ENCODE measurements around the gene IGFBP3.
A peak's percentile ranks its signal among the peaks of the same experiment; 100 is the strongest.

IGFBP3 gene

DNA sequence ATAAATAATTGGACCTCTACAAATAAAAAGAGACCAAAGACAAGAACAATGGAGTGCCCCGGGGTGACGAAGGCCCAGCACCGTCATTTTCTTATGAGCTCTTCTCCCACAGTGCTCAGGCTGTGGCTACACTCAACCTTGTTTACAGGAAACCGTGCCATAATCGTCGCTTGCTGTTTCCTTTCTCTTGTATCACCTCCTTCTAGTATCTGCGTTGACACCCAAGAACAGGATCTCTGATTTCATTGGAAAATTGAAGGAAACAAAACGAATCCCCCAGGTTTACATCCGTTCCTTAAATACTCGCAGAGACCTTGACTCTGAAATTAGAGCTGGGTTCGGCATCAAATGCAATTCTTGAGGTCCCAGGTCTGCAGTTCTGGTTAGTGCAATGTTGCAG, 1.7 kb upstream of the IGFBP3 start:
- no peak for DNase-seq (ENCODE audit: low spot score)

DNA sequence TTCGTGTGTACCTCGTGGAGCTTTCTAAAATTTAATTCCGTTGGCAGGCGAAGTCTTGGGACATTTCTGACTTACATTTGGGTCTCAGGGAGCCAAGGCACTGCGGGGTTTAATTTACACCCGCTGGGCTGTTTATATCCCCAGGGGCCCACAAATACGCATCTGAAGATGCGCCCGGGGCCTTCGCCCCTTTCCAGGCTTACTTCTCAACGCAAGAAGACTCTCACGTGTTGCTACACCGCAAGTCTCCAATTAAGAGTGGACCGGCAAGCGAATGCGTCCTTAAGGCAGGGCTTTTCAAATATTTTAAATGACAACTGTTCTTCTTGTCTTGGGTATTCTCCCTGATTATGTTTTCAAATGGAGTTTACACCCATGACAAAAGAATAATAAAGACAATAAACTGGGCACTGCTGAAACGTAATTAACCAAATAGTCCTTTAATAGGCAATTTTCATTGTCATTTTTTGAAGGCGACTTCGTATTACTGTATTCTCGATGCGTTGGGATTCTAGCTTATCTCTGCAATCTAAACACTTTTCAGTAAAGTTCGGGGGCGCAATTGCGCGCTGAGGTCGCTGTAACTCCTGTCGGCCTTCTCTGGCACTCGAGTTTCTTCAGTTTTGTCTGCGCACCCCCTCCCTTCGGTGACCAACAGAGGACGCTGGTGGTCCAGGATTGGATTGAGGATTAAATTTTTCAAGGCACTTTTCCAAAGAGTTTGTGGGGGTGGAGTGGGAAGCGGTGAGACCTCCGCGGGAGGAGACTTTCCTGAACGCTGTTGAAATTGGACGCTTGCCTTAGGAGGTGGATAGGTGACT, 837 bp upstream of the IGFBP3 start:
- no peak for DNase-seq (ENCODE audit: low spot score)

DNA sequence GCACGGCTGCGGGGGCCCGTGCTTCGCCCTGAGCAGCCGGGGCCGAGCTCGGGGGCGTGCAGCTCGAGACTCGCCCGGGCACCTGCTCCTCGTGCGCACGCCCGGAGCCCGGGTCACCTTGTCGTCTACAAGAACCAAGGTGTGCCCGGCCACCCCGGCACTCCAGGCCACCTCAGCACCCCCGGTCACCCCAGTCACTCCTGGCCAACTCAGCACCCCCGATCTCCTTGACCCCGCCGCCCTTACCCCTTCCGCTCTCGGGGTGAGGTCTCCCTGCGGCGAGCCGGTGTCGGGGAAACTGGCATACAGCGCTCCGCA, 268 bp upstream of the IGFBP3 start:
- DNase-seq (ENCODE audit: low spot score): no peak

DNA sequence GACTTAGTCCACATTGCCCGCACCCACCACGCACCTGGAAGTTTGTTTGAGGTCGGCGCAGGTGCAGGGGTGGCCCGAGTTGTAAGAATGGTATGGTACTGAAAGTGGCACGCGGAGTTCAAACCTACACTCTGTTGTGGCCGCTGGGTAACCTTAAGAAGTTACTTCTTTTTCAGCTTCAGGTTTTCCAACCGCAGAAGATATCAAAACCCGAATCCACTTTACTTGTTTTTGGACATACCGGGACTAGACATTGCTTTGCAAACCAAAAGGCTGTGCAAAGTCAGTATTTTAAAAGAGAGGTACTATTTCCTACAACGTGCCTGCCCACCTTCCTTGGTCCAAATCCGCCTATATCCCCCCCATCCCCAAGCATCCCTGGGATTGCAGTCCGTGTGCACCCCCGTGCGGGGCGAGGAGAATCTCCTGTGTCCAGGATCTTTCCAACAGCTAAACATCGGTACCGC, 1.0 kb downstream of the IGFBP3 start:
- DNase-seq (ENCODE audit: low spot score): no peak

DNA sequence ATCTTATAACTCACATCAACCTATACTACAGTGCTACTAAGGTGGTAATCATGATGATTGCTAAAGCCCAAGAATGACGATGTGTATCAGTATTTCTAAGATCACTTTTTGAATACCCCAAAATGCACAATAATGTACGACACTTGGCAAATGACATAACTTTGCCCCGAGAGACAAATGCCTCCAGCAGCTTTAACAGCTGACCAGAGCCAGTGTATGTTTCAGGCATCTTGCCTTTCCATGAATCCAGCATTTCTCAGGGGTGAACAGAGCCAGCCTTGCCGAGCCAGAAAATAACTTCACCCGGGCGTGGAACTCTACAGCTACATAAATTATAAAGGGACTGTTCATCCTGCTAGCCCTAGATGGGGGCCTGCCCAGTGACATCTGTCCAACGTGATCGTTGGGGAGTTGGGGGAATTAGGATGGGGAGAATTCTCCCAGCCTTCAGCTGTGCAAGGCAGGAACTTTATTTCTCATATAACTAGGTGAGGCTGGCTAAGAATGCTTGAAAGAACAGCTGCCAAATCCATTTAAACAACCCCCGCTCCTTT, 1.8 kb downstream of the IGFBP3 start:
- DNase-seq (ENCODE audit: low spot score): no peak

DNA sequence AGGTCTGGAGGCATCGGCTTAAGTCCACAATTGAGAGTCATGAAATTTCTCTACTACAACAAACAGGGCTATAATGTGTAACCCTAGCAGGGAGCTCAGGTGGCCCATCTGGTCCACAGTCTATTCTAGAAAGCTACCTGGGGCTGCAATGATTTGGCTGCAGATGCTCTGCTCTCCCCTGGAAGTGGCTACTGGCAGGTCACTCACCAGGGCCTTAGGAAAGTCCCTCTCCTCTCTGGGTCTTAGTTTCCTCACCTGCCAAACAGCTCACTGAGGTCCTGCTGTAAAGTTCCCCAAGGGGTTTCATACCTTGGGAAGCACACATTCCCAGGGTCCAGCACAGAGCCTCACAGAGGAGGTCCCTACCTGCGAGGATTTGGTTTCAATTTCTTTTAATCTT, 2.5 kb downstream of the IGFBP3 start:
- no peak for DNase-seq (ENCODE audit: low spot score)

DNA sequence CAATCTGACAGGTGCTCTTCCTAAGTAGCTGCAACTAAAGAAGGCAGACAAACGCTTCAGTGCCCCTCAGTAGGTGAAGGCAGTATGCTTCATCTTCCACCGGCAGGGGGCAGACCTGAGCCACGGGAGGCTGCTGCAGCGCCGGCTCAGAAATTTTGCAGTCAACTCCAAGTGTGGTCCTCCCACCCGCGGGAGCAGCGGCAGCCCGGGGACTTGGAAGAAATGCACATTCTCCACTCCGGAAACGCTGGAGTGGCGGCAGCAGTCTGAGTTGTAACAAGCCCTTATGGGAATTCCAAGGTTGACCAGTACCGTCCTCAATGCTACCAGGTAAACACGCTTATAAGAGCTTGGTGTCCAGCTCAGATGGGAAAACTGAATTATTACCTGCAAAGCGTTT, 3.4 kb downstream of the IGFBP3 start:
- DNase-seq (ENCODE audit: low spot score): peak; percentile 72

DNA sequence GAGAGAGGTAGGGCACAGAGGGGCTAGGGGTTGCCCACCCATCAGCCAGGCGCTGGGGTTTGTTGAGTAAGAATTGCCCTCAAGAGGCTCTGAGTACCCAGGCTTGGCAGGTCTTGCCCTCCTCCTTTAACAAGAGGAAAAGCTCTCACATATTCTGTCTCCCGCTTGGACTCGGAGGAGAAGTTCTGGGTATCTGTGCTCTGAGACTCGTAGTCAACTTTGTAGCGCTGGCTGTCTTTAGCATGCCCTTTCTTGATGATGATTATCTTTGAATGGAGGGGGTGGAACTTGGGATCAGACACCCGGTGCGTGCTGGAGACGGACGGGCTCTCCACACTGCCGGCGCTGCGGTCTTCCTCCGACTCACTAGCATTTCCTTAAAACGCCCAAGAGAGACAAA, 4.0 kb downstream of the IGFBP3 start:
- DNase-seq (ENCODE audit: low spot score): no peak

DNA sequence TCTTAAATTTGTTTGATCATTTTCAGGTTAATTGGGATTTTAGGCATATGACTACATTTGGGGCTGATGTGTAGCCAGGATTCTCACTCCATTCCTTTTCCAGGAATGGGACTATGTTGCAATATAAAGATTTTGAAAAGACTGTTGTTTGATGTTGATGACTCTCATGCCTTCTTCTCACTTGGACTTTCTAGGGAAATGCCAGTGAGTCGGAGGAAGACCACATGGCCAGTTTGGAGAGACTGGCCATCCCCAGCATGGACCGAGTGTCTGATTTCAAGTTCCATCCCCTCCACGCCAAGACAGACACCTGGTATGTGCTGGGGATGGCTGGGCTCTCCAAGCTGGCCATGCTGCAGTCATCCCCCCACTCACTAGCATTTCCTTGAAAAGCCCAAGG, 5.5 kb downstream of the IGFBP3 start:
- DNase-seq (ENCODE audit: low spot score): no peak

DNA sequence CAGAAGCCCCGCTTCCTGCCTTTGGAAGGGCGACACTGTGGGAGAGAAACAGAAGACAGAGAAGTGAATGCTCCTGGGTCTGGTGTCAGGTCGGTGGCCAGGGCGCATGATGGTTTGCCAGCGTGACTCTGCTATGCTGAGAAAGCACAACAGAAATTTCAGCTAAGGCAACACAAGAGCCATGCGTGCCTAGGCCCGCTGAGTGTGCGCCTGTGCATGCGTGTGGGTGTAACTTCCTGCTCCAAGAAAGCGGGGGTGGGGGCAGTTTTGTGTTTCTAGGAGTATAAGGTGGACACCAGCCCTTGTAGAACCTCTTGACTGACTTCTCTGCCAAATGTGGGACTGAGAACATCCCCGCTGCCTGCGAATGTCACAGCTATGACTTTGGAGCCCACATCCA, 6.2 kb downstream of the IGFBP3 start:
- no peak for DNase-seq (ENCODE audit: low spot score)

DNA sequence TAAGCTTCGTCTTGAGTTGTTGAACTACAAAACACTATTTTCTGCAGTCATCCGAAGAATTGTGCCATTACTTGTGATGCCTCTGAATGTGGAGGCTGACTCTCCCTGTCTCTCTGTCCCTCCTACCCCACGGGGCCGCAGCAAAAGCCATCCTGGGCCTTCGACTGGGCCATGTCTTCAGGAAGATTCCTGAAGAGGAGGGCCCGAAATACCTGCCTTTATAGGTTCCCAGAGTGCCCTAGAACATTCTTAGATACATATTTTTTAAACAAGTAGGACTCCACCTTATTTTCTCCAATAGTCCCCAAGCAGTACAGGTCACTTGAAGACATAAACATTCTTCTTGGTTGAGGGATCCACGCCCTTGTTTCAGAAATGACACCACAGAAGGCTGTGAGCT, 8.1 kb downstream of the IGFBP3 start:
- no peak for DNase-seq (ENCODE audit: low spot score)

DNA sequence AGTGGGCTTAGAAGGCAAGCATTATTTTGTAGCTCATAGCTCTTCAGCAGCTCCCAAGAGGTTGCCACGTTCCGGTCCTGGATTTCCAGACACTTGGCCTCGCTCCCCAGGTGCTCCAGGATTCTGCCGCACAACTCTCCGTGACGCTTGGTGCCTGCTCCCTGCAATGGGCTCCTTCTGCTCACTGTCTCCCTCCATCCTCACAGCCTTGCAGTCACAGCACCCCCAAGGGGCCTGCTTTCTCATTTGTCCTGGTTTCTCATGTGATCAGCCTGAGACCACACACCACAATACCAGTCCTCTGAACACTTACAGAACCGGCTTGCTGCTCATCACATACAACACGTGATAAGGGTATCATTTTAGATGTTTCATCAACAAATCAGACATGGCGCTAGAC, 9.8 kb downstream of the IGFBP3 start:
- no peak for DNase-seq (ENCODE audit: low spot score)

DNA sequence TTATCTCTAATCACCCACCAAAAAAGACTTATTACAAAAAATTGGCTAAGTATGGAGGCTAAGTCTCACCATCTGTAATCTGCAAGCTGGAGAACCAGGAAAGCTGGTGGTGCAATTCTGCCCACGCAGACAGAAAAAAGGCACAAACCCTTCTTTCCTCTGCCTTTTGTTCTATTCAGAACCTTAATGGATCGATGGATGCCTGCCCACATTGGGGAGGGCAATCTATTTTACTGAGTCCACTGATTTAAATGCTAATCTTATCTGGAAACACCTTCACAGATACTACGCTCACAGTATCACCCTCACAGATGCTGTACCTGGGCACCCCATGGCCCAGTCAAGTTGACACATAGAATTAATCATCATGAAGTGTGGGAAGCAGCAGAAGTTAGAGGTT, 10.2 kb downstream of the IGFBP3 start:
- no peak for DNase-seq (ENCODE audit: low spot score)

DNA sequence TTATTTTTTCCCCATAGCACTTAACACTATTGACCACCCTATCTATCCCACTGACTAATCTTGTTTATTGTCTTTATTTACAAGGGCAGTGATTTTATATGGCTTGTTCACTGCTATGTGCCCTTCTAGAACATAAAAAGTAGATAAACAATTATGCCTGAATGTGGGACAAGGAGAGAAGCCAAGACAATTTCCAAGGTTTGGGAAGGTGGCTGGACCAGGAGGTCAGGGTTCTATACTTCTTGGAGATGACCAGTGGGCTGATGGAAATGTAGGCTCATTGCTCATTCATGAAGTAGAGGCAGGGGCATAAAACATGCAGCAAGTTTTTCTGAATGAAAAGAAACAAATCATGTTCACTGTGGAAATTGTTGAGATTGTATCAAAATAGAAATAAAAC, 11.5 kb downstream of the IGFBP3 start:
- DNase-seq (ENCODE audit: low spot score): no peak

DNA sequence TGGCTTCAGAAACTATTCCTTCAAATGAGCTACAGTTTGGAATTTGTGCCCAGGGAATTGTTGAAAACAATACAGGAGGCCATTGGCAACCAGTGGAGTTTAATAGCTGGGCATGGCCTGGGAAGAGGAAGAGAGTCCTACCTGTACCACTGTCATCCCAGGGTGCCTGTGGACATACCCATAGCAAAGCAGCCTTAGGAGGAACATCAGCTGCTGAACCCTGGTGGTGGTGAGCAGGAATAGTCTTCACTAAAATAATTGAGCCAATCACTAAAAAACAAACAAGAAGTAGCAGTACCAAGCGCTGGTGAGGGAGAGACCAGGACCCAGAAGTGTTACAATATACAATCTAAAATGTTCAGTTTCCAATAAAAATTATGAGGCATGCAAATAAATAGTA, 18.3 kb downstream of the IGFBP3 start:
- DNase-seq (ENCODE audit: low spot score): no peak

DNA sequence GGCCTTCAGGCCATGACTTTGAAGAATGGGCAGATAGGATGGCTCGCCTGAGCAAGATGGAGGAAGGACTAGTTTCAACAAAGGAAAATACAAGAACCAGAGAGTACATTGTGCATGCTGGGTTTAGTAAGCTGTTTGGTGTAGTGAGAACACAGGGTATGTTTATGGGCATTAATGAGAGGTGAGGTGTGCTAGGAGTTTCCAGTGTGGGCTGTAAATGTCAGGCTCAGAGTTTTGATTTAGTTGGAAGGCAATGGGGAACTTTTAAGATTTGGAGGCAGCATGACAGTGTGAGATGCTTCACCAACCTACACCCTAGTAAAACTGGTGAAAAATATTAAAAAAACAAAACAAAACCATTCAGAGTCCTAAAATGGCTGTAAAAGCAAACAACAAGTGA, 19.5 kb downstream of the IGFBP3 start:
- no peak for DNase-seq (ENCODE audit: low spot score)

DNA sequence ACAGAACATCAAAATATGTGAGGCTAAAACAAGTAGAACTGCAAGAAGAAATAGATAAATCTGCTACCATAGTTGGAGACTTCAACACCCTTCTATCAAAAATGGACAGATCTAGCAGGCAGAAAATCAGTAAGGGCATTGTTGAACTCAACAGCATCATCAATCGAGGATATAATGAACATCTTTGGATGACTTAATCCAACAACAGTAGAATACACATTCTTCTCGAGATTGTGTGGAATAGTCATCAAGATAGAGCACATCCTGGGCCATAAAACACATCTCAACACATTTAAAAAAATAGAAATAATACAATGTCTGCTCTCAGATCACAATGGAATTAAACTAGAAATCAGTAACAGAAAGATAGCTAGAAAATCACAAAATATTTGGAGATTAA, 22.9 kb downstream of the IGFBP3 start:
- DNase-seq (ENCODE audit: low spot score): no peak

DNA sequence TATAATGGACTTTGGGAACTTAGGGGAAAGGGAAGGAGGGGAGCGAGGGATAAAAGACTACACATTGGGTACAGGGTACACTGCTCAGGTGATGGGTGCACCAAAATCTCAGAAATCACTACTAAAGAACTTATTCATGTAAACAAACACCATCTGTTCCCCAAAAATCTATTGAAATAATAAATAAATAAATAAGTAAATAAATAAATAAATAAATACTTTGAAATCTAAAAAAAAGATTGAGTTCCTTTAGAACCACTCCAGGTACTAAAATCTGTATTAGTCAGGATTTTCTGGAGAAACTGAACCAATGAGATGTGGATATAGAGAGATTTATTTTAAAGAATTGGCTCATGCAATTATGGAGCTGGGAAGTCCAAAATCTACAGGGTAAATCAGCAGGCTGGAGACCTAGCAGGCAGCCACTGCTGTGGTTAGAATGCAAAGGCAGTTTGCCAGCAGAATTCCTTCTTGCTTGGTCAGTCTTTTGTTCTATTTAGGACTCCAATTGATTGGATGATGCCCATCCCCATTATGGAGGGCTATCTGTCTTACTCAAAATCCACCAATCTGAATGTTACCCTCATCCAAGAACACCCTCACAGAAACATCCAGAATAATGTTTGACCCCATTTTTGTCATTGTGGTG, 23.9 kb downstream of the IGFBP3 start:
- no peak for DNase-seq (ENCODE audit: low spot score)

DNA sequence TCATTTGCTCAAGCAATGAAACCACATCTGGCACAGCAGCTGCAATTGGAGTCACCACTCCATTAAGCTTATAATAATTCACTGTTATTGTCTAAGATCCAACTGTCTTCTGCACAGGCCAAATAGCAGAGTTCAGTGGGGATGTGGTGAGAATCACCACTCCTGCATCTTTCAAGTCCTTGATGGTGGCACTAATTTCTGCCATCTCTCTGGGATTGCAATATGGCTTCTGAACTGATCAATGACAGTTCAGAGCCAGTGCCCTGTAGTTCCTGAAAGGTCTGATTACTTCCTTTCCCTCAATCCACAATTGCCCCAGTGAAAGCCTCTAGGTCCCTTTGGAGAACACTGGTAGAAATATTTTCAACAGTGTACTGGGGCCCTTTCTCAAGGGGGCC, 26.4 kb downstream of the IGFBP3 start:
- DNase-seq (ENCODE audit: low spot score): no peak

DNA sequence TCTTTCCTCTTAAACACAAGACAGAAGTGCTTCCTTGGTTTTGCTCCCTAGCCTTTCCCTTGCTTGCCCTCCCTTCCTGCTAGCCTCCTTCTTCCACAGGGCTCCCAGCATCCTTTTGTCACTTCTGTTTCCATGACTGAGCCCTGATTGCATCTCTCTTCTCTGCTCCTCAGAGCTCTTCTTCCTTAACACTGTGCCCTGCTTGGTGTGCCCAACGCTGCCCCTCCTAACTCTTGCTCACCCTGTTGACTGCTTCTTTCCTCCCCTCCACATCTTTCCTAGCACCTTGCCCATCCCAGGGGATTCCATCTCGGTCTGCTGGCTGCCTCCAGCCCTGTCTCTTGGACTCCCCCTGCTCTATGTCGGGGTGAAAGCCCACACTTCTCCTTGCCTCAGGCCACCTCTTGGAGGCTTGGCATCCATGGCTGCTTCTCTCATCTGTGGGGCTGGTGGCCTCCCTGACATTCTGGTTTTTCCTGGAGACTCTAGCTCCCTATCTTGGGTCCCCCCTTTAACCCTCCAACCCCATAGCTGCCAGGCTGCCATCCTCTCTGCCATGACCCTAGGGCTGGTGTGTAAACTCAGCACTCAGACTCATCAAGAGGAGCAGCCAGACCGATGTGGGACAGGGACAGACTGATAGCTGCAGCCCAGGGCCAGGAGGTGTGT, 26.9 kb downstream of the IGFBP3 start:
- no peak for DNase-seq (ENCODE audit: low spot score)

DNA sequence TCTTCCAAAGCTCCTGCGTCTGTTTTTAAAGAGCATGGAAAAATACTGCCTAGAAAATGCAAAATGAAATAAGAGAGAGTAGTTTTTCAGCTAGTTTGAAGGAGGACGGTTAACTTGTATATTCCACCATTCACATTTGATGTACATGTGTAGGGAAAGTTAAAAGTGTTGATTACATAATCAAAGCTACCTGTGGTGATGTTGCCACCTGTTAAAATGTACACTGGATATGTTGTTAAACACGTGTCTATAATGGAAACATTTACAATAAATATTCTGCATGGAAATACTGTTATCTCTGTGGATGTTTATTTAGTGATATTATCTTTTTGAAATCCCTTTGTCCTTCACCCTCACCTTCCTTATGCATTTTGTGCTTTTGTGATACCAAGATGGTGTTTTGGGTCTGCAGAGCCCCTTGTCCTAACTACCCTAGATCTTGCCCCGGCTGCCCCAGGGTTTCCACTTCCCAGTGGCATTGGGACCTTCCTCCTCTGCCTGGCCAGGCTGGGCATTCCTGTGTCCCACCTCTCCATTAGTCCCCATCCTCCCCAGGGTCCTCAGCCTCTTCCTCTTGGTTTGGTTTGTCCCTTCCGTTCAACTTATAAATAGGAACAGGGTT, 27.6 kb downstream of the IGFBP3 start:
- no peak for DNase-seq (ENCODE audit: low spot score)

DNA sequence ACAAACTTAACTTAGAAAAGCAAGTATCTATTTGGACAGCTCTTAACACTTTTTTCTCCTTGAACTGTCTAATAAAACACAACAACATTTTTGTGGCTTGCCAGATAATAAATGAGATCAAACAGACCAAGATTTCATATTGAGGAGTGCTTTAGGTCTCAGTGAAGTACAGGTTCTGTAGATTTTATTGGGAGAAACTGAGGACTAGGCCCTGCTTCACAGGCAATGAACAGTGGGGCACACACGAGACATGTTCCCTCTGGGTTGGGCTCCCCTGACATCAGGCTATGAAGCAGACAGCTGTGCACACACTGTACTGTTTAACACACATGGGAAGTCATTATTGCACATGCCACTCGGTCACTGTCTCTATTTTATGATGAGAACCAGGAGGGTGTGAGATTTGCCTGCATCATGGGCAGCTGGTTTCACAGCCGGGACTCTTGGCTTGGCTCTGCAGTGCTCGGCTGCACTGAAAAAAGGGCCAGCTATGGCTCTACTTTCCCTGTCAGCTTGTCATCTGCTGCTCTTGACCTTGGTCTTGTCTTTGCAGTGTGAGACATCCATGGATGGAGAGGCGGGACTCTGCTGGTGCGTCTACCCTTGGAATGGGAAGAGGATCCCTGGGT, 28.6 kb downstream of the IGFBP3 start:
- no peak for DNase-seq (ENCODE audit: low spot score)

Measured in germinal center (tissue), 1 donor.